Measurements from ENCODE around the gene CD302. TPM values are rescaled to one million over a fixed set of nuclear protein-coding genes. Genes with fewer than 3 reads are reported as not detected.

Gene CD302
- total and polyA plus RNA-seq, 2 donors (not counting 3 experiments of a cell fraction or from before 2014, with no cell fraction given) = 10.4 to 10.6 TPM

DNA sequence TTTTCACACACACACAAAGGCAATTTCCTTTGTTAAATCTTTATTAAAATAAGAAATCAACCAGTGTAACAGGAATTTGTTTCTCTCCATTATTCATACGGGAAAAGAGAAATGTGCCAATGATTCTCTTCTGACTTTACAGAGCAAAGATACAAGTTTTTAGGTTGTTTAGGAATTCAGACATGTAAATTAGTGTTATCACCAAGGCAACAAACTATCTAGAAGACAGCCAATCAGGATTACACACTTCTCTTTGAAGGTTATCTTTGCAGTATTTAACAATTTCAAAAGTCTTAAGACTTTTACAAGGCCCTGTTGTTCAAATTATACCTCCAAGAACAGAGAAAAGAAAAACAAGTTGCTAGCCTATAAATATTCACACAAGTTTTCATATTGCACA is 14.5 kb downstream of the CD302 start:
- Histone ChIP-seq H3K9ac (replicated peaks; ENCODE audit: extremely low read depth, insufficient read depth, low read length) (no peak overlapping the region), H3K4me2 (ENCODE audit: insufficient read depth, low read length) (no peak overlapping the region), H3K4me1 (ENCODE audit: control insufficient read depth, extremely low read depth, insufficient read depth, low read length) (no peaks in the 10 kb centered on the region), H3K27ac (ENCODE audit: insufficient read depth, low read depth, low read length) (no peak overlapping the region), H3K4me3 (replicated peaks in 1 of 3; ENCODE audit: insufficient read depth in 1 of 3, low read depth in 1 of 3, low read length in 3 of 3) (no peak overlapping the region), H3K27me3 (ENCODE audit: control insufficient read depth in 2 of 2, insufficient read depth in 2 of 2, low read length in 2 of 2) (no peaks in the 10 kb centered on the region), H2AFZ (ENCODE audit: low read depth, low read length) (no peak overlapping the region), H3K9me3 (replicated peaks; ENCODE audit: control insufficient read depth, insufficient read depth, low read length) (no peaks in the 10 kb centered on the region), H3K9me1 (replicated peaks; ENCODE audit: control insufficient read depth, extremely low read depth, insufficient read depth, low read length) (no peaks in the 10 kb centered on the region), H3K36me3 (ENCODE audit: control insufficient read depth in 2 of 2, extremely low read depth in 1 of 2, insufficient read depth in 2 of 2, low read length in 2 of 2) (no peaks in the 10 kb centered on the region), H3K79me2 (ENCODE audit: control insufficient read depth, insufficient read depth, low read length) (no peaks in the 10 kb centered on the region), H4K20me1 (replicated peaks; ENCODE audit: control insufficient read depth, extremely low read depth, insufficient read depth, low read length) (no peaks in the 10 kb centered on the region)
- POLR2A ChIA-PET = no interaction called here
- no peak for FAIRE-seq
- dilution Hi-C loops (cut with MboI; ENCODE audit: extremely low pct_ligation_motif_present, low sequenced_read_pairs) = no loop called here
- DNase-seq (ENCODE audit: low read depth, low spot score) = no peak
- intact Hi-C loops (cut with micrococcal nuclease) = no loop called here
- CTCF ChIA-PET = interaction anchor here (0.9 kb wide), 1 partner anchor 25 kb away, joined by 4 read pairs; no protein-coding TSS in a partner anchor
- BruUV-seq (replicated peaks) = no TSS peak
- no peak for TF ChIP-seq GATA2 (IDR thresholded peaks at IDR 0.05; ENCODE audit: insufficient read depth, insufficient read length, low read depth, low read length)
- no peak for TF ChIP-seq FOS (IDR thresholded peaks at IDR 0.05; ENCODE audit: borderline replicate concordance, insufficient read depth, low read length)
- no peak for TF ChIP-seq JUN (IDR thresholded peaks at IDR 0.05; ENCODE audit: borderline replicate concordance, insufficient read depth, insufficient read length, low read depth)
- TF ChIP-seq MAX (IDR thresholded peaks at IDR 0.05; ENCODE audit: insufficient read depth, insufficient read length) = no peak
- no peak for TF ChIP-seq POLR2AphosphoS5 (IDR thresholded peaks at IDR 0.05; ENCODE audit: insufficient read depth, low read depth, low read length)
- TF ChIP-seq POLR2A (IDR thresholded peaks at IDR 0.05; ENCODE audit: low read depth, low read length) = no peak
- no peak for TF ChIP-seq EZH2 (IDR thresholded peaks at IDR 0.05; ENCODE audit: borderline replicate concordance, low read depth, low read length, severe bottlenecking)
- TF ChIP-seq MYC (IDR thresholded peaks at IDR 0.05; ENCODE audit: low read depth, low read length) = no peak
- TF ChIP-seq, protein P1, sequence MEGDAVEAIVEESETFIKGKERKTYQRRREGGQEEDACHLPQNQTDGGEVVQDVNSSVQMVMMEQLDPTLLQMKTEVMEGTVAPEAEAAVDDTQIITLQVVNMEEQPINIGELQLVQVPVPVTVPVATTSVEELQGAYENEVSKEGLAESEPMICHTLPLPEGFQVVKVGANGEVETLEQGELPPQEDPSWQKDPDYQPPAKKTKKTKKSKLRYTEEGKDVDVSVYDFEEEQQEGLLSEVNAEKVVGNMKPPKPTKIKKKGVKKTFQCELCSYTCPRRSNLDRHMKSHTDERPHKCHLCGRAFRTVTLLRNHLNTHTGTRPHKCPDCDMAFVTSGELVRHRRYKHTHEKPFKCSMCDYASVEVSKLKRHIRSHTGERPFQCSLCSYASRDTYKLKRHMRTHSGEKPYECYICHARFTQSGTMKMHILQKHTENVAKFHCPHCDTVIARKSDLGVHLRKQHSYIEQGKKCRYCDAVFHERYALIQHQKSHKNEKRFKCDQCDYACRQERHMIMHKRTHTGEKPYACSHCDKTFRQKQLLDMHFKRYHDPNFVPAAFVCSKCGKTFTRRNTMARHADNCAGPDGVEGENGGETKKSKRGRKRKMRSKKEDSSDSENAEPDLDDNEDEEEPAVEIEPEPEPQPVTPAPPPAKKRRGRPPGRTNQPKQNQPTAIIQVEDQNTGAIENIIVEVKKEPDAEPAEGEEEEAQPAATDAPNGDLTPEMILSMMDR (IDR thresholded peaks at IDR 0.05; ENCODE audit: extremely low read depth in 1 of 2, insufficient read depth in 1 of 2, low read depth in 1 of 2, low read length in 2 of 2) = no peak

Measured in endothelial cell of umbilical vein (primary cell).